GM18508 (cell line): ENCODE results near the gene TCEA2.

Experiments
- ATAC-seq: cut with Tn5 transposase; IDR thresholded peaks from one replicate; pipeline ENCODE4 v1.9.1; 2021; ENCODE audit warnings: moderate number of reproducible peaks; ENCODE audit not compliant: insufficient read depth, unreplicated experiment

TCEA2 gene

GRCh38 chr20:64047968-64048401 lies 15.0 kb upstream of the TCEA2 start:
- no peak for ATAC-seq

GRCh38 chr20:64048402-64049044 lies 14.5 kb upstream of the TCEA2 start:
- ATAC-seq = no peak

- ATAC-seq = no peak
Measured at GRCh38 chr20:64049060-64049877, 13.7 kb upstream of the TCEA2 start, which contains the start of gene SOX18. SOX18 (minus strand) TSS chr20:64049639; CDS start chr20:64049516, 123 bp downstream.

- ATAC-seq = no peak
Measured at GRCh38 chr20:64049878-64050260, 13.1 kb upstream of the TCEA2 start.

GRCh38 chr20:64050261-64051032 lies 12.6 kb upstream of the TCEA2 start:
- ATAC-seq = no peak

GRCh38 chr20:64051033-64051452 lies 12.0 kb upstream of the TCEA2 start:
- ATAC-seq = no peak

GRCh38 chr20:64051561-64052325 lies 11.3 kb upstream of the TCEA2 start:
- no peak for ATAC-seq

DNA sequence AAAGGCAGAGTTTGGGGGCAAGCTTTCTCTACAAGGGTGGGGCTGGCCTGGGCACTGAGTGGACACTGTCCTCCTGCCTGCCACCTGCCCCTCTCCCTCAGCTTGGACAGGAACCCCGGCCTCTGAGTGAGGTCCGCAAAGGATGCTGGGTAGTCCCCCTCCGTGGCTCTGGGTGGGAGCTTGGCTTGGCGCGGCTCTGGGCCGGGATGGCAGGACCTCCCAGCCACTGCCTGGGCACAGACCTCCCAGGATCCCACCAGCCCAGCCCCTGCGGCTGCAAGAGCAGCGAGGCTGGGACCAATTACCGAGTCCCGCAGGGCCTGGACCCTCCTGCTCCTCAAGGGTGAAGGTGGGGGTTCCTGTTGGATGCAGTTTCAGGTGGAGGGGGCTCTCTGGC lies 10.7 kb upstream of the TCEA2 start:
- ATAC-seq = no peak

DNA sequence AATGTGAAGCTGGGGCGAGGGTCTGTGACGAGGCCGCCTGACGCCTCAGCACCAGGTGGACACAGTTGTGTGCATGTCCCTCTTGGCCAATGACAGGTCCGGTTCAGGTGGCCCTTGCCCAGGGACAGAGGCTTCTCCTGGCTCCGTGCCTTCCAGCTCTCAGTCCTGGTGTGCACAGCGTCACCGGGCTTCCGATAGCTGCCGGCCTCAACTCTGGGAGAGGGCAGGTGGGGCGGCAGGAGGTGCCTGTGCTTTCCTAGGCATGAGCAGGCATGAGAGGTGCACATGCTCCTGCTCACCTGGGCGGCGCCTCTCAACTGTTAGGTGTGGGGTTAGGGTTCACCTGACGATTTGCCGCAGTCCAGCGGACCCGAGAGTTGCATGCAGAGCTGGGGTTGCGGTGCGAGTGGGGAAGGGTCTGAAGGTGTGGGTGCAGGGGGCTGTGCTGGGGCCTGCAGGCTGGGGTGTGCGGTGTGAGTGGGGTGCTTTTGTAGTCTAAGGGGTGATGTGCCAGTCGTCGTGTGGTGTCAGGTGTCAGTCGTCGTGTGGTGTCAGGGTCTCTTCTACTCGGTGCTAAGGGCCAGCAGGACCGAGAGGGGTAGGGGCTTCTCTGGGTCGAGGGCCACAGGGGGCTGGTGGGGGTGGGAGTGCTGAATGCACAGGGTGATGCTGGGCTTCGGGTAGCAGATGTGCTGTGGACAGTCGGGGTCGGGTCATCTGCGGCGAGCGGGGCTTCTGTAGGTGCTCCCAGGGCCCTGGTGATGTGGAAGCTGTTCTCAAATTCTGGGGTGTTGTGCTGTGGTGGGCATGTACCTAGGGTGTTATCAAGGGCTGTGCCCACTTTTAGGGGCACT lies 9.8 kb upstream of the TCEA2 start:
- ATAC-seq = no peak

- ATAC-seq = no peak
Measured at GRCh38 chr20:64053841-64054661, 8.9 kb upstream of the TCEA2 start.

DNA sequence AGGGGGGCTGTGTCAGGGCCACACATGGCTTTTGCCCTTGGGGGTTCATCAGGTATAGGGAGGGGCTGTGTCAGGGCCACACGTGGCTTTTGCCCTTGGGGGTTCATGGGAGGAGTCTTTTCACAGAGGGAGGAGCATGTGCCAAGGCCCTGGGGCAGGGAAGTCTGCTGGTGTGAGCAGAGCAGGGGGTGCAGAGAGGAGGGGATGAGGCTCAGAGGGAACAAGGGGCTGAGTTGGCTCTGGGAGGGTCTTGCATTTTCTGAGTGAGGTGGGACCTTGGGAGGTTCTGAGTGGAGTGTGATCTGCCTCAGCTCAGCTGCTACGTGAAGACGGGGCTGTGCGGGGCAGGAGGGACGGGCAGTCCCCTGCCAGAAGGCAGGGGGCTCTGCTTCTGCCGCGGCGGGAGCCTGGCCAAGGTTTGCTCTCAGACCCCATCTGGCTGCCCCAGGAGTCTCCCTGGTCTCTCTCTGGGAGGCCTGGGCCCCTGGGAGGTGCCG lies 7.6 kb upstream of the TCEA2 start:
- no peak for ATAC-seq

DNA sequence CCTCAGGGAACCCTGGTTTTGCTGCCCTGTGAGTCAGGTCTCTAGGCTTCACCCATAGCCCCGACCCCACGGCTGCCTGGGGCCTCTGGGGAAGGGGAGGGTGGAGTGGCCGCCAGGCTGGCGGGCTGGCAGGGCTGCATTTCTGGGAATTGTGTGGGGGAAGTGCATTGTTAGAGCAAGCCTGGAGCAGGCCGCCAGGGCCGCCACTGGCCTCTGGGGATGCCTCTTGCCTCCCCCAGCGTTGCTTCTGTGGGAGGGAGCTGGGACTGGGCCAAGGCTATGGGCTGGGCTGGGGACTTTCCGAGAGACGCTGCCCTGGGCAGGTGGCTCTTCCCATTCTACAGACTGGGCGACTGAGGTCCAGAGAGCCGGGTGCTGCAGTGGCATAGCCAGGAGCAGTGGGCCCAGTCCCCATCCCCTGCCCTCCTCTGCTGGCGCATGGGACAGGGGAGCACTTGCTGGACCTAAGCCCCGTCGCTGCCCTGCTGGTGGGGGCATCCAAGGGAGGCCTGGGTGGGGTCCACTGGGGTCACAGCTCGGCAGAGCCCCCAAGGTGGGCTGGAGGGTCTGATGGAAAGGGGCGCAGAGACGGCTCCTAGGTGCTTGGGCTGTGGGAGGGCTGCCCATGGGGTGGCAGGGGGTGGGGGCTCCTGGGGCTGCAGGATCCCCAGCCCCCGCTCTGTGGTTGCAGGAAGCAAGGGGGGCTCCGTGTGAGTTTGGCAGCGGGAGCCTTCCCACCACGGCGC lies 6.9 kb upstream of the TCEA2 start:
- ATAC-seq = no peak

GRCh38 chr20:64056639-64056888 lies 6.4 kb upstream of the TCEA2 start:
- no peak for ATAC-seq

DNA sequence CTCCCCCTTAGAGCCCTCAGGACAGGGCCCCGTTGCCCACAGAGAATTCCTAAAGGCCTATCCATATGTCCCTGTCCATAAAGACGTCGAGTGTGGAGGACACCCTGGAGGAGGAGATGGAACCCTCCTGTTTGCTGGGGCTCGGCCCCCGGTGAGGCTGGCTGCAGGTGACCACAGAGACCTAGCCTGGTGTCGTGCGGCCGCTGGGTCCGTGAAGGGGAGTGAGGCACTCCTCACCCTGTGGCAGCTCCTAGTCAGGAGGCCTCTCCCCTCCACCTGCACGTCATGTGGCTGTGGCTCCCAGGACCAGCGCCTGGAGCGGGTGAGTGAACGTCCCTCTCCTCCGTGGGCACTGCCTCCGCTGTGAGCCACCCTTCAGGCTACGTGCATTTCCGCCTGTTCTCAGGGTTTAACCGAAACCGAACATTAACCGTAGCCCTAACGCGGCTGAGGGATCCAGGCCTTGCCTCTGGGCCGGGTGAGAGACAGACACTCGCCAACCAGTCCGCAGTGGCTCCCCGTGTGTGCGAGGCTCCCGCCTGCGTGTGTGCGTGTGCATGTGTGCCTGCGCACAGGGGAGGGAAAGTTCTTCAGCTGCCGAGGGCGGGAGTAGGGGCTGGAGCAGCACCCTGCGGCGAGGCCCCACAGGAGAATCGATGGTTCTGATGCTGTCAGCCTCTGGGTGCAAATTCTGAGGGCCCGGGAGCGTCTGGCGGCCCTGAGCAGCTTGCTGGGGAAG lies 5.9 kb upstream of the TCEA2 start:
- no peak for ATAC-seq

GRCh38 chr20:64057628-64058498 lies 5.1 kb upstream of the TCEA2 start:
- no peak for ATAC-seq

DNA sequence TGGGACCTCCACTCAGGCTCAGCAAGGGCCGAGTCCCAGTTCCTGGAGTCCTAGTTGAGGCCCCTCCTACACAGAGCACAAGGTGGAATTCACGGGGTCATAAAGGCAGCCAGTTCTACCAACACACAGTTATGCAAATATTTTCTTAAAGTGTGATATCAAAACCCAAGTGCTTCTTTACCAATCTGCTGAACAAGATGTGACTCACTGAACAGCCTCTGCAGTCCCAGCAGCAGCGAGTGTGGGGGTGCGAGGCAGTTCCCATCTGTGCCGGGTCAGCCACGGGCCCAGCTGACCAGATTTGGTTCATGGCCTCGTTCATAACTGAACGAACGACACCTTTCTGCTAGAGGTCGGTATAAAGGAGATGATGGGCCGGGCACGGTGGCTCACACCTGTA lies 4.5 kb upstream of the TCEA2 start:
- no peak for ATAC-seq

GRCh38 chr20:64062276-64062595 lies 762 bp upstream of the TCEA2 start:
- ATAC-seq = no peak
